Measurements from ENCODE around the gene ZZZ3. TPM values are rescaled to one million over a fixed set of nuclear protein-coding genes. Genes with fewer than 3 reads are reported as not detected.
"Not testable (repeated sequence)": the region's sequence is repeated elsewhere in the genome, so short reads cannot be mapped to it uniquely, and the experiment has no call there.

Gene ZZZ3
- total RNA-seq, 2 donors from 2014 or later = 38.9 to 60.8 TPM

- H3K4me3 ChIP-seq = no peak overlapping the region
- no peak overlapping the region for H3K27ac ChIP-seq
- no peaks in the 10 kb centered on the region for H3K9me3 ChIP-seq
- no peak for DNase-seq (ENCODE audit: low spot score)
- H3K27me3 ChIP-seq (replicated peaks; ENCODE audit: insufficient read depth) = no peaks in the 10 kb centered on the region
- WGBS = 85% methylated on average over 5 of the region's 5 CpGs
- H3K36me3 ChIP-seq = no peaks in the 10 kb centered on the region
- H3K4me1 ChIP-seq (replicated peaks) = no peaks in the 10 kb centered on the region
- intact Hi-C loops (cut with DNase I) = loop anchor here (10.0 kb wide), 1 partner anchor 524 kb away; no protein-coding TSS in a partner anchor
- TF ChIP-seq POLR2AphosphoS5 (IDR thresholded peaks at IDR 0.05) (no peak), POLR2A (IDR thresholded peaks at IDR 0.05) (no peak)
- TF ChIP-seq, protein P1, sequence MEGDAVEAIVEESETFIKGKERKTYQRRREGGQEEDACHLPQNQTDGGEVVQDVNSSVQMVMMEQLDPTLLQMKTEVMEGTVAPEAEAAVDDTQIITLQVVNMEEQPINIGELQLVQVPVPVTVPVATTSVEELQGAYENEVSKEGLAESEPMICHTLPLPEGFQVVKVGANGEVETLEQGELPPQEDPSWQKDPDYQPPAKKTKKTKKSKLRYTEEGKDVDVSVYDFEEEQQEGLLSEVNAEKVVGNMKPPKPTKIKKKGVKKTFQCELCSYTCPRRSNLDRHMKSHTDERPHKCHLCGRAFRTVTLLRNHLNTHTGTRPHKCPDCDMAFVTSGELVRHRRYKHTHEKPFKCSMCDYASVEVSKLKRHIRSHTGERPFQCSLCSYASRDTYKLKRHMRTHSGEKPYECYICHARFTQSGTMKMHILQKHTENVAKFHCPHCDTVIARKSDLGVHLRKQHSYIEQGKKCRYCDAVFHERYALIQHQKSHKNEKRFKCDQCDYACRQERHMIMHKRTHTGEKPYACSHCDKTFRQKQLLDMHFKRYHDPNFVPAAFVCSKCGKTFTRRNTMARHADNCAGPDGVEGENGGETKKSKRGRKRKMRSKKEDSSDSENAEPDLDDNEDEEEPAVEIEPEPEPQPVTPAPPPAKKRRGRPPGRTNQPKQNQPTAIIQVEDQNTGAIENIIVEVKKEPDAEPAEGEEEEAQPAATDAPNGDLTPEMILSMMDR (IDR thresholded peaks at IDR 0.05) = no peak
These were observed 3.5 kb downstream of the ZZZ3 start for GRCh38 chr1:77678660-77679610.

GRCh38 chr1:77674807-77675206 is 7.7 kb downstream of the ZZZ3 start:
- WGBS = 90% methylated on average over 3 of the region's 3 CpGs

GRCh38 chr1:77673716-77674355 is 8.6 kb downstream of the ZZZ3 start:
- 49% methylated on average over 1 of the region's 1 CpG for WGBS
- DNase-seq (ENCODE audit: low spot score) = no peak
- no peaks in the 10 kb centered on the region for H3K4me1 ChIP-seq (replicated peaks)
- no peak overlapping the region for H3K4me3 ChIP-seq
- no peaks in the 10 kb centered on the region for H3K9me3 ChIP-seq
- no peak for TF ChIP-seq POLR2AphosphoS5 (IDR thresholded peaks at IDR 0.05)
- TF ChIP-seq, protein P1 (IDR thresholded peaks at IDR 0.05) = no peak
- TF ChIP-seq POLR2A (IDR thresholded peaks at IDR 0.05) = no peak
- intact Hi-C loops (cut with DNase I) = loop anchor here (10.0 kb wide), 1 partner anchor 519 kb away; no protein-coding TSS in a partner anchor
- no peaks in the 10 kb centered on the region for H3K27me3 ChIP-seq (replicated peaks; ENCODE audit: insufficient read depth)
- no peaks in the 10 kb centered on the region for H3K36me3 ChIP-seq
- no peak overlapping the region for H3K27ac ChIP-seq

More at GRCh38 chr1:77674807-77675206, 7.7 kb downstream of the ZZZ3 start:
- not testable (repeated sequence) for H3K27me3 ChIP-seq (replicated peaks; ENCODE audit: insufficient read depth); H3K27ac ChIP-seq; DNase-seq (ENCODE audit: low spot score); H3K4me1 ChIP-seq (replicated peaks); H3K4me3 ChIP-seq; H3K9me3 ChIP-seq; H3K36me3 ChIP-seq
- intact Hi-C loops (cut with DNase I) = loop anchor here (10.0 kb wide), 1 partner anchor 520 kb away; no protein-coding TSS in a partner anchor

DNA sequence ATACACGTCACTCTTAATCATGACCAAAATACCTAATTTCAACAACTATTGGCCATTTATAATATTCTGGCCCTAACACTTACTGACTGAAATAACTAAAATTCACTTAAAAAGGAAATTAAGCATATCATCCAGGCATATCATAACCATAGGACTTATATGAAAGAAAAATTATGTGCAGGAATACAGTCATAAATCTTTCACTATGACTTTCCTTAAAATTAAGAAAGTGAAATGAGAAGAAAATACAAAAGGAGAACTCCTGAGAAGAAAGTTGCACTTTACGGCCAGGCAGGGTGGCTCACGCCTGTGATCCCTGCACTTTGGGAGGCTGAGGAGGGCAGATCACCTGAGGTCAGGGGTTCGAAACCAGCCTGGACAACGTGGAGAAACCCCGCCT is 9.4 kb downstream of the ZZZ3 start:
- no peak for DNase-seq (ENCODE audit: low spot score)
- WGBS = 93% methylated on average over 6 of the region's 6 CpGs
- H3K9me3 ChIP-seq = no peaks in the 10 kb centered on the region
- H3K27ac ChIP-seq = no peak overlapping the region
- no peaks in the 10 kb centered on the region for H3K36me3 ChIP-seq
- intact Hi-C loops (cut with DNase I) = loop anchor here (10.0 kb wide), 1 partner anchor 518 kb away; no protein-coding TSS in a partner anchor
- H3K4me3 ChIP-seq = no peak overlapping the region
- no peaks in the 10 kb centered on the region for H3K4me1 ChIP-seq (replicated peaks)
- TF ChIP-seq POLR2A (IDR thresholded peaks at IDR 0.05) (no peak), POLR2AphosphoS5 (IDR thresholded peaks at IDR 0.05) (no peak)
- TF ChIP-seq, protein P1 (IDR thresholded peaks at IDR 0.05) = no peak
- H3K27me3 ChIP-seq (replicated peaks; ENCODE audit: insufficient read depth) = no peaks in the 10 kb centered on the region

DNA sequence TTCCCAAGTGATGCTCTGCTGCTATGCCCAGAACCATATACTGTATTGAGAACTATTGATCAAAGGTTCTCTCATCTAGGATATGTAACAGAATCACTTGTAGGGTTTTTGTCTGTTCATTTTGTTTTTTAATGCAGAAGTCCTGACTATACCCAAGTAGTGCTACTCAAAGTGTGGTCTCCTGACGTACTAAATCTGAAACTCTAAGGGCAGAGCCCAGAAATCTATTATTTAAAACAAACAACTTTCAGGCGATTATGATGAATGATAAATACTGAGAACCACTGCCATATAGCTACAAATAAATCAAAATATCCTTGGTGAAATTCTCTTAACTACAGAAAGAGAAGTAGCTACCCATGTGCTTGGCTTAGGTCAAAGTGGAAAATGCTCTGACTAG is 10.1 kb downstream of the ZZZ3 start:
- 90% methylated on average over 2 of the region's 2 CpGs for WGBS
- TF ChIP-seq POLR2A (IDR thresholded peaks at IDR 0.05) (no peak), POLR2AphosphoS5 (IDR thresholded peaks at IDR 0.05) (no peak)
- TF ChIP-seq, protein P1 (IDR thresholded peaks at IDR 0.05) = no peak
- Histone ChIP-seq H3K4me1 (replicated peaks) (no peaks in the 10 kb centered on the region), H3K27ac (no peak overlapping the region), H3K36me3 (no peaks in the 10 kb centered on the region), H3K4me3 (no peak overlapping the region), H3K27me3 (replicated peaks; ENCODE audit: insufficient read depth) (no peaks in the 10 kb centered on the region), H3K9me3 (no peaks in the 10 kb centered on the region)
- DNase-seq (ENCODE audit: low spot score) = no peak
- intact Hi-C loops (cut with DNase I) = loop anchor here (10.0 kb wide), 1 partner anchor 518 kb away; no protein-coding TSS in a partner anchor
